Memory B cell (primary cell): ENCODE data around the gene BEND3.

Source experiments
- ATAC-seq: fragments of 150-1000 bp; cut with Tn5 transposase; 2 replicates; pipeline ENCODE4 v1.10.0; 2021; ENCODE audit warnings: low read depth, mild to moderate bottlenecking, moderate library complexity
- DNase-seq, 2 donors: peaks; one replicate each; pipeline ENCODE4 v3.0.0; 2022; ENCODE audit warnings: low spot score in 2 of 2
- H3K27ac Mint-ChIP-seq: one replicate; pipeline ENCODE4 v1.8.0; 2022; ENCODE audit warnings: mild to moderate bottlenecking, moderate library complexity, mixed read lengths
- H3K27me3 Mint-ChIP-seq: one replicate; pipeline ENCODE4 v1.8.0; 2022; ENCODE audit warnings: mixed read lengths
- H3K36me3 Mint-ChIP-seq: one replicate; pipeline ENCODE4 v1.8.0; 2022; ENCODE audit warnings: mild to moderate bottlenecking, mixed read lengths
- H3K4me1 Mint-ChIP-seq: one replicate; pipeline ENCODE4 v1.8.0; 2022; ENCODE audit warnings: mixed read lengths
- H3K4me3 Mint-ChIP-seq: one replicate; pipeline ENCODE4 v1.8.0; 2022; ENCODE audit warnings: mild to moderate bottlenecking, moderate library complexity, mixed read lengths
- H3K9me3 Mint-ChIP-seq: one replicate; pipeline ENCODE4 v1.8.0; 2022; ENCODE audit warnings: mixed read lengths

Gene BEND3

GRCh38 chr6:107019047-107019446 is 96.3 kb downstream of the BEND3 start:
- no peaks in the 10 kb centered on the region for H3K27me3 Mint-ChIP-seq
- no peak for ATAC-seq
- no peaks in the 10 kb centered on the region for H3K36me3 Mint-ChIP-seq
- DNase-seq: no peak
- H3K9me3 Mint-ChIP-seq: no peaks in the 10 kb centered on the region
- H3K4me3 Mint-ChIP-seq: no peak overlapping the region
- no peak overlapping the region for H3K27ac Mint-ChIP-seq
- peaks cover 4% of the 10 kb centered on the region for H3K4me1 Mint-ChIP-seq
